Stimulated activated CD8-positive, alpha-beta memory T cell treated with anti-CD3 and anti-CD28 coated beads, Interleukin-7, amount 100 ng/mL, for 1 hour (primary cell): Measurements from ENCODE around the gene PRDX1.

ENCODE experiments used
- DNase-seq, 2 donors: peaks; one replicate each; pipeline ENCODE4 v3.0.0-alpha.2; 2020; ENCODE audit warnings: low read depth in 2 of 2

The PRDX1 gene

GRCh38 chr1:45521413-45522323, at the start of gene PRDX1:
PRDX1 (minus strand) TSS chr1:45521884; CDS start chr1:45519043, 2,841 bp downstream.
- DNase-seq = peak; percentile 87 to 94

- no peak for DNase-seq
These were observed 48.9 kb upstream of the PRDX1 start for GRCh38 chr1:45570631-45571030.

- DNase-seq = peak; percentile 36 to 39
These were observed 48.4 kb upstream of the PRDX1 start for GRCh38 chr1:45569962-45570581.

GRCh38 chr1:45569571-45569961, 47.9 kb upstream of the PRDX1 start:
- DNase-seq = no peak

GRCh38 chr1:45568421-45568820, 46.7 kb upstream of the PRDX1 start:
- DNase-seq = no peak

- no peak for DNase-seq
These were observed 46.2 kb upstream of the PRDX1 start for GRCh38 chr1:45567911-45568310.

GRCh38 chr1:45566722-45567121, 45.0 kb upstream of the PRDX1 start:
- DNase-seq = no peak

- no peak for DNase-seq
These were observed 42.2 kb upstream of the PRDX1 start for GRCh38 chr1:45563843-45564242.

- DNase-seq = no peak
These were observed 35.8 kb upstream of the PRDX1 start for GRCh38 chr1:45557422-45557944.

- DNase-seq = no peak
These were observed 32.5 kb upstream of the PRDX1 start for GRCh38 chr1:45554198-45554597.

GRCh38 chr1:45552331-45552730, 30.6 kb upstream of the PRDX1 start:
- DNase-seq = no peak

GRCh38 chr1:45551684-45552083, 30.0 kb upstream of the PRDX1 start:
- no peak for DNase-seq

GRCh38 chr1:45550401-45551351, 29.0 kb upstream of the PRDX1 start, which contains the start of gene AKR1A1:
AKR1A1 (plus strand) TSS chr1:45550826; CDS start chr1:45561795, 10,969 bp downstream.
- peak; percentile 72 to 73 for DNase-seq

GRCh38 chr1:45545553-45546310, 24.0 kb upstream of the PRDX1 start:
- no peak for DNase-seq

- DNase-seq = no peak
These were observed 23.4 kb upstream of the PRDX1 start for GRCh38 chr1:45545019-45545493.

- no peak for DNase-seq
These were observed 22.8 kb upstream of the PRDX1 start for GRCh38 chr1:45544530-45544929.

- peak; percentile 40 to 47 for DNase-seq
These were observed 22.1 kb upstream of the PRDX1 start for GRCh38 chr1:45543581-45544417.

- no peak for DNase-seq
These were observed 20.9 kb upstream of the PRDX1 start for GRCh38 chr1:45542591-45542990.

GRCh38 chr1:45541193-45541592, 19.5 kb upstream of the PRDX1 start:
- no peak for DNase-seq

- DNase-seq = no peak
These were observed 15.2 kb upstream of the PRDX1 start for GRCh38 chr1:45536886-45537285.
